GM21367 (cell line): ENCODE results near the gene FHOD3.

Source experiments
- ATAC-seq: cut with Tn5 transposase; IDR thresholded peaks from one replicate; pipeline ENCODE4 v1.9.1; 2021; ENCODE audit not compliant: unreplicated experiment

The FHOD3 gene

GRCh38 chr18:36378205-36378604 is 80.7 kb downstream of the FHOD3 start:
- no peak for ATAC-seq

- ATAC-seq = no peak
Observed at GRCh38 chr18:36379435-36379984, 82.0 kb downstream of the FHOD3 start.

GRCh38 chr18:36380173-36380827 is 82.8 kb downstream of the FHOD3 start:
- ATAC-seq = no peak

- no peak for ATAC-seq
Observed at GRCh38 chr18:36381075-36381474, 83.6 kb downstream of the FHOD3 start.

- ATAC-seq = no peak
Observed at GRCh38 chr18:36382854-36383253, 85.3 kb downstream of the FHOD3 start.

- no peak for ATAC-seq
Observed at GRCh38 chr18:36386150-36386920, 88.8 kb downstream of the FHOD3 start.

- no peak for ATAC-seq
Observed at GRCh38 chr18:36387310-36387709, 89.8 kb downstream of the FHOD3 start.

GRCh38 chr18:36388310-36388709 is 90.8 kb downstream of the FHOD3 start:
- no peak for ATAC-seq

GRCh38 chr18:36389027-36389426 is 91.5 kb downstream of the FHOD3 start:
- ATAC-seq = no peak

GRCh38 chr18:36389811-36390581 is 92.5 kb downstream of the FHOD3 start:
- no peak for ATAC-seq

- ATAC-seq = no peak
Observed at GRCh38 chr18:36391426-36392145, 94.1 kb downstream of the FHOD3 start.

- ATAC-seq = no peak
Observed at GRCh38 chr18:36392164-36392978, 94.9 kb downstream of the FHOD3 start.

GRCh38 chr18:36392979-36393287 is 95.4 kb downstream of the FHOD3 start:
- no peak for ATAC-seq

- ATAC-seq = no peak
Observed at GRCh38 chr18:36394486-36394885, 97.0 kb downstream of the FHOD3 start.

- no peak for ATAC-seq
Observed at GRCh38 chr18:36396190-36396589, 98.7 kb downstream of the FHOD3 start.

- no peak for ATAC-seq
Observed at GRCh38 chr18:36397033-36397432, 99.5 kb downstream of the FHOD3 start.

- no peak for ATAC-seq
Observed at GRCh38 chr18:36398419-36398818, 100.9 kb downstream of the FHOD3 start.

GRCh38 chr18:36399055-36399454 is 101.5 kb downstream of the FHOD3 start:
- no peak for ATAC-seq

- ATAC-seq = no peak
Observed at GRCh38 chr18:36401462-36401861, 103.9 kb downstream of the FHOD3 start.

- no peak for ATAC-seq
Observed at GRCh38 chr18:36402765-36403396, 105.4 kb downstream of the FHOD3 start.
